Spleen (tissue), 11 donors: ENCODE results near the gene NRSN2. TPM values are rescaled to one million over a fixed set of nuclear protein-coding genes. Genes with fewer than 3 reads are reported as not detected.
"Not testable (repeated sequence)": the region's sequence is repeated elsewhere in the genome, so short reads cannot be mapped to it uniquely, and the experiment has no call there.

Source experiments
- DNase-seq: peaks from one replicate; pipeline ENCODE4 v3.0.0-alpha.2; 2020
- H3K27ac ChIP-seq, 8 donors: fragments of 200-600 bp; sonication (generic) in 7 of 8; 1 replicate in 4 of 8; 2 replicates in 4 of 8; pipeline versions ENCODE4 v1.5.0 to v1.8.0; 2016 to 2021; ENCODE audit warnings: inconsistent platforms in 4 of 8, mild to moderate bottlenecking in 4 of 8, moderate library complexity in 1 of 8
- H3K27me3 ChIP-seq, 7 donors: fragments of 200-600 bp; sonication (generic) in 6 of 7; replicated peaks in 1 of 7; 1 replicate in 4 of 7; 2 replicates in 3 of 7; pipeline versions ENCODE4 v1.5.0 to v1.8.0; 2016 to 2021; ENCODE audit warnings: inconsistent platforms in 3 of 7, mild to moderate bottlenecking in 1 of 7
- H3K36me3 ChIP-seq, 6 donors: fragments of 200-600 bp; sonication (generic) in 5 of 6; 1 replicate in 4 of 6; 2 replicates in 2 of 6; pipeline versions ENCODE4 v1.5.0 to v1.8.0; 2016 to 2021; ENCODE audit warnings: inconsistent platforms in 2 of 6
- H3K4me1 ChIP-seq, 6 donors: fragments of 200-600 bp; sonication (generic) in 5 of 6; 1 replicate in 3 of 6; 2 replicates in 3 of 6; pipeline versions ENCODE4 v1.5.0 to v1.8.0; 2016 to 2021; ENCODE audit warnings: inconsistent platforms in 3 of 6
- H3K4me3 ChIP-seq, 8 donors: fragments of 200-600 bp; sonication (generic) in 7 of 8; 1 replicate in 4 of 8; 2 replicates in 4 of 8; pipeline versions ENCODE4 v1.5.0 to v1.8.0; 2016 to 2021; ENCODE audit warnings: inconsistent platforms in 4 of 8, mild to moderate bottlenecking in 4 of 8, moderate library complexity in 2 of 8
- H3K9me3 ChIP-seq, 8 donors: fragments of 200-600 bp; sonication (generic) in 7 of 8; 1 replicate in 4 of 8; 2 replicates in 4 of 8; pipeline versions ENCODE4 v1.5.0 to v1.8.0; 2016 to 2021; ENCODE audit warnings: inconsistent platforms in 4 of 8
- POLR2A ChIP-seq, 3 donors: fragments of 450-650 bp; IDR thresholded peaks; one replicate each; pipeline ENCODE4 v1.5.1; 2017; ENCODE audit warnings: antibody characterized with exemption in 3 of 3, mild to moderate bottlenecking in 1 of 3
- POLR2AphosphoS5 ChIP-seq, 3 donors: sonication (generic); formaldehyde crosslinking; IDR thresholded peaks; one replicate each; pipeline ENCODE4 v1.5.1; 2017; ENCODE audit warnings: antibody characterized with exemption in 3 of 3
- WGBS, 5 donors: extraction: QIAGEN DNeasy Blood & Tissue Kit in 3 of 5; methylation state at CpG; one replicate each; pipeline versions ENCODE4 v1.1.5 to v1.1.7; 2013 to 2018; 5-methylcytosine and 5-hydroxymethylcytosine counted together
- intact Hi-C: fragments of 100-400 bp; cut with DNase I; formaldehyde crosslinking; loops from one replicate; pipeline ENCODE4 v1.15.0; 2023; ENCODE audit warnings: low total_unique reads
- polyA plus RNA-seq, 3 donors: library from polyadenylated mRNA; stranded (reverse); fragments of 200-250 nt; gene quantifications; one replicate each; pipeline ENCODE4 v1.2.1, GENCODE V29; 2013
- total RNA-seq, 7 donors: library from RNA; depleted of rRNA in 3 of 7; stranded (reverse); fragments of >200 nt in 3 of 7; fragmentation: NEBNext Ultra II Directional in 4 of 7; extraction: Animal tissue kit (Norgen Biotek cat#: 25700) in 4 of 7; gene quantifications; one replicate each; pipeline versions ENCODE4 v1.1.0 to v1.2.1, GENCODE V29; 2016 to 2021
- TF ChIP-seq, protein P1 (sequence below), 11 experiments: fragments of 200-600 bp in 7 of 11; fragments of 450-650 bp in 4 of 11; sonication (generic) in 4 of 11; IDR thresholded peaks in 8 of 11; conservative IDR thresholded peaks in 3 of 11; 1 replicate in 7 of 11; 2 replicates in 4 of 11; pipeline versions ENCODE4 v1.4.0 to v1.8.0; 2016 to 2021; ENCODE audit warnings: antibody characterized with exemption in 11 of 11, inconsistent platforms in 4 of 11, mild to moderate bottlenecking in 1 of 11
- donor health status: healthy with polysubstance abuse.
- donor health status: DM: no; HTN: no; CAD: no; lungs with moderate emphysema.
- donor health status: DM: no; HTN: no; CAD: no.
- donor health status: Bipolar disorder and iron deficiency.
- donor health status: healthy.
- donor health status: DM: no; HTN: no; CAD: no.
- donor health status: DM: yes; HTN: yes; CAD: no.

NRSN2 gene
- total and polyA plus RNA-seq, 10 donors: 10.5 to 26.3 (median 16.8) TPM

DNA sequence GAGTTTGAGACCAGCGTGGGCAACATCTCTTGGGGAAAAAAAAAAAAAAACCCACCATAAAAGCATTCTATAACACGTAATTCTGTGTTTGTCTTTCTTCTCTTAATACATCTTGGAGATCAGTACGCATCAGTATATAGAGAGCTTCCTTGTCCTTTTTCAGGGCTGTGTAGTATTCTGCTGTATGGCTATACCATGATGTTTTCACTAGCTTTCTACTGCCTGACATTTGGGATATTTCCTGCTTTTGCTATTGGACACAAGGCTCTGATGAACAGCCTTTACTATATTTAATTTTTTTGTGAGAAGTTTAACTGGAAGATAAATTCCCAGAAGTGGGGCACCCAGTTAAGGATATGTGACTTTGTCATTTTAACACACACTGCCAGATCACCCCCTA is 40.6 kb downstream of the NRSN2 start:
- no peak overlapping the region for H3K27ac ChIP-seq
- no peak overlapping the region for H3K4me3 ChIP-seq
- peaks cover 0 to 18% (median 7%) of the 10 kb centered on the region in 6 donors for H3K4me1 ChIP-seq
- no peaks in the 10 kb centered on the region for H3K9me3 ChIP-seq
- WGBS, 5 donors: 94 to 98% (median 96%) methylated on average over 3 of the region's 3 CpGs
- TF ChIP-seq POLR2A (IDR thresholded peaks at IDR 0.05): no peak
- TF ChIP-seq, protein P1, sequence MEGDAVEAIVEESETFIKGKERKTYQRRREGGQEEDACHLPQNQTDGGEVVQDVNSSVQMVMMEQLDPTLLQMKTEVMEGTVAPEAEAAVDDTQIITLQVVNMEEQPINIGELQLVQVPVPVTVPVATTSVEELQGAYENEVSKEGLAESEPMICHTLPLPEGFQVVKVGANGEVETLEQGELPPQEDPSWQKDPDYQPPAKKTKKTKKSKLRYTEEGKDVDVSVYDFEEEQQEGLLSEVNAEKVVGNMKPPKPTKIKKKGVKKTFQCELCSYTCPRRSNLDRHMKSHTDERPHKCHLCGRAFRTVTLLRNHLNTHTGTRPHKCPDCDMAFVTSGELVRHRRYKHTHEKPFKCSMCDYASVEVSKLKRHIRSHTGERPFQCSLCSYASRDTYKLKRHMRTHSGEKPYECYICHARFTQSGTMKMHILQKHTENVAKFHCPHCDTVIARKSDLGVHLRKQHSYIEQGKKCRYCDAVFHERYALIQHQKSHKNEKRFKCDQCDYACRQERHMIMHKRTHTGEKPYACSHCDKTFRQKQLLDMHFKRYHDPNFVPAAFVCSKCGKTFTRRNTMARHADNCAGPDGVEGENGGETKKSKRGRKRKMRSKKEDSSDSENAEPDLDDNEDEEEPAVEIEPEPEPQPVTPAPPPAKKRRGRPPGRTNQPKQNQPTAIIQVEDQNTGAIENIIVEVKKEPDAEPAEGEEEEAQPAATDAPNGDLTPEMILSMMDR (IDR thresholded peaks at IDR 0.05 in 8 of 11, conservative IDR thresholded peaks at IDR 0.05 in 3 of 11): no peak
- TF ChIP-seq POLR2AphosphoS5 (IDR thresholded peaks at IDR 0.05): no peak
- intact Hi-C loops: no loop called here
- no peak for DNase-seq
- H3K36me3 ChIP-seq: peaks cover 0 to 74% (median 45%) of the 10 kb centered on the region in 6 donors
- no peaks in the 10 kb centered on the region for H3K27me3 ChIP-seq

DNA sequence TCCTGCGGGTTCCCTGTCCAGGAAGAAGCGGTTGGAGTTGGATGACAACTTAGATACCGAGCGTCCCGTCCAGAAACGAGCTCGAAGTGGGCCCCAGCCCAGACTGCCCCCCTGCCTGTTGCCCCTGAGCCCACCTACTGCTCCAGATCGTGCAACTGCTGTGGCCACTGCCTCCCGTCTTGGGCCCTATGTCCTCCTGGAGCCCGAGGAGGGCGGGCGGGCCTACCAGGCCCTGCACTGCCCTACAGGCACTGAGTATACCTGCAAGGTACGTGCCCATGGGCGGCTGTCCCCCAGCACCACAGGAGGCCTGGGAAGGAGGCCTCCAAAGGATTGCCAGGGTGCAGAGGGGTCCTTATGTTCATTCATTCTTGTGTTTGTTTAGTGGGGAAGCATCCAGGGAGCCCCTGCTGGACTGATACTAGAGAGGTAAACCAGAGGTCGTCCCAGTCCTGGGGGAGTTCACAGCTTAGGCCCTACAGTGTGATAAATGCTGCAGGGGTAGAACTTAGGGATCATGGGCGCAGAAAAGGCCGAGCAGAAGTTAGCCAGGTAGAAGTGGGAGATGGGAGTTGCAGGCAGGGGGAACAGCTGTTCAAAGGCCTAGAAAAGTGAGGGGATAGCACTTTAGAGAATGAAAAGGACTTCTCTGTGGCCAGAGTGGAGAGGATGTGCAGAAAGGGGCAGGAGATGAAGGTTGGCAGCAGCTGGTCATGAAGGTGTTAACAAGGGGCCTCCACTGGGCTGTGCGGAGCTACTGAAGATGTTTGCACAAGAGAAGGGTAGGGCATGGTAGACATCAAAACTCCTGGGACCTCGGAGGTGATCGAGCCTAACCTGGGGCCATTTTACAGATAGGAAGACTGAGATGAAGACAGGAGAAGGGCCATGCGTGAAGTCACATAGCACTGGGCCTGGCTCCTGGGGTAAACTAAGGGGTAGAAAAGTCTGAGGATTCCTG is 41.4 kb downstream of the NRSN2 start:
- intact Hi-C loops: no loop called here
- H3K27ac ChIP-seq: no peak overlapping the region
- H3K9me3 ChIP-seq: no peaks in the 10 kb centered on the region
- peak; percentile 47 for DNase-seq
- TF ChIP-seq POLR2A (IDR thresholded peaks at IDR 0.05) (no peak), POLR2AphosphoS5 (IDR thresholded peaks at IDR 0.05) (peak in 1 of 3 donors; percentile 14)
- peaks cover 0 to 10% (median 1%) of the 10 kb centered on the region in 6 donors for H3K4me1 ChIP-seq
- no peak overlapping the region for H3K4me3 ChIP-seq
- no peaks in the 10 kb centered on the region for H3K27me3 ChIP-seq
- 91 to 94% (median 91%) methylated on average over 15 to 21 of the region's 21 CpGs for WGBS, 5 donors
- peaks cover 0 to 82% (median 53%) of the 10 kb centered on the region in 6 donors for H3K36me3 ChIP-seq

DNA sequence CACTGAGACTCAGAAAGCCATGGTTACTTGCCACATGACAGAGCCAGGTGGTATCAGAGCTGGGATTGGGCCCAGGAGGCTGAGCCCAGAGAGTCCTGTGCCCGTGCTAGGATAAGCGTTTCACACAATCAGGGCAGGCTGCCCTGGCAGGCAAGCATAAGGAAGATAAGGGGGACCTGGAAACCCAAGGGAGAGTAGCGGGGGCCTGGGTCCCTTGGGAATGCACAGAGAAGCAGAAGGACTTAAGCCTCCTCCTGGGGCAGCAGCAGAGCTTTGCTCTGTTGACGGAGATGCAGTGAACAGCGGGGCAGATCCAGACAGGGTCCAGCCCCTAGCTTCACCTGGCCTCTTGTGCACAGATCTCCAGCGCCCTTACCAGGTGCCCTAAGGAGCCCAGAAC is 42.3 kb downstream of the NRSN2 start:
- Histone ChIP-seq H3K36me3 (peaks cover 0 to 90% (median 62%) of the 10 kb centered on the region in 6 donors), H3K9me3 (no peaks in the 10 kb centered on the region), H3K4me1 (peaks cover 0 to 8% (median 0%) of the 10 kb centered on the region in 6 donors), H3K27ac (no peak overlapping the region), H3K4me3 (no peak overlapping the region), H3K27me3 (no peaks in the 10 kb centered on the region)
- DNase-seq: peak; percentile 42
- intact Hi-C loops: no loop called here
- TF ChIP-seq POLR2AphosphoS5 (IDR thresholded peaks at IDR 0.05): no peak
- no peak for TF ChIP-seq POLR2A (IDR thresholded peaks at IDR 0.05)
- TF ChIP-seq, protein P1 (IDR thresholded peaks at IDR 0.05 in 8 of 11, conservative IDR thresholded peaks at IDR 0.05 in 3 of 11): no peak
- 80 to 97% (median 89%) methylated on average over 6 of the region's 6 CpGs for WGBS, 5 donors

DNA sequence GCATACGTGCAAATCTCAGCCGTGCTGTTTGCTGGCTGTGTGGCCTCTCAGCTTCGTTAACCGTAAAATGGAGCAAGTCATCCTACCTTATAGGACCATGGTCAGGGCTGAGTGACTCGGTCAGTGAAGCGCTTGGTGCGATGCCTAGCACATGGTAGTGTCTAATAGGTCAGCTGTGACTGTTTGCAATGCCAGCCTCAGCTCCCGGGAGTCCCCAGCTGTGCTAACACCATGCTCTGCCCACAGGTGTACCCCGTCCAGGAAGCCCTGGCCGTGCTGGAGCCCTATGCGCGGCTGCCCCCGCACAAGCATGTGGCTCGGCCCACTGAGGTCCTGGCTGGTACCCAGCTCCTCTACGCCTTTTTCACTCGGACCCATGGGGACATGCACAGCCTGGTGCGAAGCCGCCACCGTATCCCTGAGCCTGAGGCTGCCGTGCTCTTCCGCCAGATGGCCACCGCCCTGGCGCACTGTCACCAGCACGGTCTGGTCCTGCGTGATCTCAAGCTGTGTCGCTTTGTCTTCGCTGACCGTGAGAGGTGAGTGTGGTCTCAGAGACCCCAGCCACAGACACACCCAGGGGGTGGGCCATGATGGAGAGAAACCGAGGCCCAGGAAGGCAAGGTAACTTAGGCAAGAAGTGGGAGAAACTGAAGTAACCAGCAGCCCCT is 44.3 kb downstream of the NRSN2 start:
- Histone ChIP-seq H3K9me3 (no peaks in the 10 kb centered on the region), H3K36me3 (peaks cover 0 to 99% (median 78%) of the 10 kb centered on the region in 6 donors), H3K4me1 (no peaks in the 10 kb centered on the region), H3K27ac (no peak overlapping the region), H3K4me3 (no peak overlapping the region), H3K27me3 (no peaks in the 10 kb centered on the region)
- intact Hi-C loops: no loop called here
- TF ChIP-seq POLR2AphosphoS5 (IDR thresholded peaks at IDR 0.05): peak in 2 of 3 donors; percentile 10 to 50
- TF ChIP-seq, protein P1 (IDR thresholded peaks at IDR 0.05 in 8 of 11, conservative IDR thresholded peaks at IDR 0.05 in 3 of 11): no peak
- 91 to 96% (median 93%) methylated on average over 27 to 29 of the region's 29 CpGs for whole genome bisulfite sequencing, 5 donors
- peak; percentile 61 for DNase-seq

DNA sequence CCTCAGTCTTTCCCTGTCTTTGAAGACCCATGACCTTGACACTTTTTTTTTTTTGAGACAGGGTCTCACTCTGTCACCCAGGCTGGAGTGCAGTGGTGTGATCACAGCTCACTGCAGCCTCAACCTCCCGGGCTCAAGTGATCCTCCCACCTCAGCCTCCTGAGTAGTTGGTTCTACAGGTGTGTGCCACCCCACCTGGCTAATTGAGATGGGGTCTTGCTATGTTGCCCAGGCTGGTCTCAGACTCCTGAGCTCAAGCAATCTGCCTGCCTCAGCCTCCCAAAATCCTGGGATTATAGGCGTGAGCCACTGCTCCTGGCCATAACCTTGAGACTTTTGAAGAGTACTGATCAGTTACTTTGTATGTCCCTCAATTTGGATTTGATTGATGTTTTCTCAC is 46.4 kb downstream of the NRSN2 start:
- intact Hi-C loops, H3K27ac ChIP-seq, H3K27me3 ChIP-seq, H3K9me3 ChIP-seq, H3K4me3 ChIP-seq, H3K4me1 ChIP-seq: not testable (repeated sequence)
- peak; percentile 17 for DNase-seq
- 85 to 95% (median 86%) methylated on average over 2 of the region's 2 CpGs for WGBS, 5 donors
- H3K36me3 ChIP-seq: peaks cover 6 to 100% (median 91%) of the 10 kb centered on the region in 6 donors
